Small intestine (tissue), 7 donors: Measurements from ENCODE around the gene VENTX. TPM values are rescaled to one million over a fixed set of nuclear protein-coding genes. Genes with fewer than 3 reads are reported as not detected.

Experiments used
- DNase-seq, 2 donors: peaks; one replicate each; pipeline versions ENCODE4 v3.0.0 to v3.0.0-alpha.2; 2013
- FAIRE-seq: peaks from 2 replicates; lab custom pipeline; 2012; peaks lifted over from hg19 to GRCh38; lab: Jason Lieb, UNC
- H3K27ac ChIP-seq, 3 donors: one replicate each; pipeline ENCODE4 v1.5.1; 2013; ENCODE audit warnings: low read length in 2 of 3, mild to moderate bottlenecking in 2 of 3, control low read depth in 1 of 3, inconsistent platforms in 1 of 3, low read depth in 1 of 3, moderate library complexity in 1 of 3
- H3K27me3 ChIP-seq, 3 donors: one replicate each; pipeline ENCODE4 v1.6.1; 2013; ENCODE audit warnings: low read length in 3 of 3, inconsistent platforms in 1 of 3; ENCODE audit not compliant: control insufficient read depth in 3 of 3, insufficient read depth in 3 of 3
- H3K36me3 ChIP-seq, 3 donors: one replicate each; pipeline ENCODE4 v1.6.1; 2013; ENCODE audit warnings: low read length in 3 of 3, inconsistent platforms in 1 of 3, low read depth in 1 of 3, mild to moderate bottlenecking in 1 of 3, moderate library complexity in 1 of 3; ENCODE audit not compliant: control insufficient read depth in 3 of 3, insufficient read depth in 2 of 3
- H3K4me1 ChIP-seq, 3 donors: one replicate each; pipeline ENCODE4 v1.6.1; 2013; ENCODE audit warnings: low read length in 2 of 3, inconsistent platforms in 1 of 3, low read depth in 1 of 3, mild to moderate bottlenecking in 1 of 3, moderate library complexity in 1 of 3; ENCODE audit not compliant: control insufficient read depth in 3 of 3, insufficient read depth in 2 of 3
- H3K4me3 ChIP-seq, 3 donors: one replicate each; pipeline ENCODE4 v1.5.1; 2013; ENCODE audit warnings: low read length in 3 of 3, control low read depth in 1 of 3, inconsistent platforms in 1 of 3, low read depth in 1 of 3, mild to moderate bottlenecking in 1 of 3, moderate library complexity in 1 of 3
- H3K9me3 ChIP-seq, 2 donors: one replicate each; pipeline ENCODE4 v1.6.1; 2013; ENCODE audit warnings: low read depth in 1 of 2, low read length in 1 of 2; ENCODE audit not compliant: control insufficient read depth in 2 of 2, insufficient read depth in 1 of 2
- WGBS, 3 donors: extraction: QIAGEN DNeasy Blood & Tissue Kit; methylation state at CpG; one replicate each; pipeline ENCODE4 v1.1.7; 2013; 5-methylcytosine and 5-hydroxymethylcytosine counted together
- polyA plus RNA-seq, 4 donors: library from polyadenylated mRNA; stranded (reverse) in 3 of 4; unstranded in 1 of 4; fragments of 200-250 nt in 3 of 4; fragments of 120-200 nt in 1 of 4; gene quantifications; one replicate each; pipeline versions ENCODE4 v1.2.1 to v1.2.3, GENCODE V29; 2013
- donor health status: healthy with polysubstance abuse.
- donor health status: control.
- donor health status: control.
- donor health status: Bipolar disorder and iron deficiency.
- donor health status: healthy.

VENTX gene
- polyA plus RNA-seq, 4 donors, result 0.19 to 0.30 TPM; not detected in 2

GRCh38 chr10:133211141-133211830, 26.4 kb upstream of the VENTX start:
- no peak for DNase-seq
- 63 to 79% (median 79%) methylated on average over 17 to 25 of the region's 25 CpGs for WGBS, 3 donors
- no peak for FAIRE-seq

GRCh38 chr10:133211959-133212852, 25.4 kb upstream of the VENTX start:
- no peaks in the 10 kb centered on the region for H3K4me1 ChIP-seq
- FAIRE-seq (no peak), DNase-seq (no peak)
- H3K27me3 ChIP-seq, result no peaks in the 10 kb centered on the region
- no peak overlapping the region for H3K27ac ChIP-seq
- WGBS, 3 donors, result 86 to 89% (median 86%) methylated on average over 34 of the region's 34 CpGs
- H3K4me3 ChIP-seq, result no peak overlapping the region
- no peaks in the 10 kb centered on the region for H3K9me3 ChIP-seq
- H3K36me3 ChIP-seq, result peaks cover 0 to 36% (median 0%) of the 10 kb centered on the region in 3 donors

More at GRCh38 chr10:133211141-133211830, 26.4 kb upstream of the VENTX start:
- Histone ChIP-seq H3K27me3 (no peaks in the 10 kb centered on the region), H3K9me3 (no peaks in the 10 kb centered on the region), H3K27ac (no peak overlapping the region), H3K4me1 (no peaks in the 10 kb centered on the region), H3K4me3 (no peak overlapping the region), H3K36me3 (peaks cover 0 to 40% (median 0%) of the 10 kb centered on the region in 3 donors)

- 69 to 86% (median 72%) methylated on average over 20 of the region's 20 CpGs for WGBS, 3 donors
- Histone ChIP-seq H3K4me1 (no peaks in the 10 kb centered on the region), H3K27me3 (no peaks in the 10 kb centered on the region), H3K36me3 (peaks cover 0 to 36% (median 0%) of the 10 kb centered on the region in 3 donors), H3K9me3 (no peaks in the 10 kb centered on the region), H3K27ac (no peak overlapping the region), H3K4me3 (no peak overlapping the region)
- no peak for FAIRE-seq
- no peak for DNase-seq
Observed at GRCh38 chr10:133212853-133213494, 24.7 kb upstream of the VENTX start.

- H3K36me3 ChIP-seq, result peaks cover 0 to 36% (median 0%) of the 10 kb centered on the region in 3 donors
- H3K4me3 ChIP-seq, result no peak overlapping the region
- WGBS, 3 donors, result 72 to 86% (median 75%) methylated on average over 27 to 32 of the region's 32 CpGs
- H3K4me1 ChIP-seq, result no peaks in the 10 kb centered on the region
- no peaks in the 10 kb centered on the region for H3K9me3 ChIP-seq
- DNase-seq (no peak), FAIRE-seq (no peak)
- no peak overlapping the region for H3K27ac ChIP-seq
- no peaks in the 10 kb centered on the region for H3K27me3 ChIP-seq
Observed at GRCh38 chr10:133213641-133214467, 23.8 kb upstream of the VENTX start.

GRCh38 chr10:133214468-133215410, 22.9 kb upstream of the VENTX start:
- no peak for FAIRE-seq
- no peak for DNase-seq

GRCh38 chr10:133215586-133215985, 22.1 kb upstream of the VENTX start:
- FAIRE-seq (no peak), DNase-seq (no peak)
- no peak overlapping the region for H3K27ac ChIP-seq

More at GRCh38 chr10:133214468-133215410, 22.9 kb upstream of the VENTX start:
- Histone ChIP-seq H3K27me3 (peaks cover 0 to 6% (median 0%) of the 10 kb centered on the region in 3 donors), H3K9me3 (no peaks in the 10 kb centered on the region), H3K4me3 (no peak overlapping the region), H3K36me3 (peaks cover 0 to 36% (median 0%) of the 10 kb centered on the region in 3 donors), H3K4me1 (no peaks in the 10 kb centered on the region), H3K27ac (no peak overlapping the region)
- 76 to 83% (median 82%) methylated on average over 26 to 28 of the region's 28 CpGs for WGBS, 3 donors

GRCh38 chr10:133216776-133217175, 20.9 kb upstream of the VENTX start:
- Histone ChIP-seq H3K9me3 (no peaks in the 10 kb centered on the region), H3K4me3 (no peak overlapping the region), H3K27me3 (peaks cover 0 to 7% (median 0%) of the 10 kb centered on the region in 3 donors), H3K27ac (no peak overlapping the region), H3K4me1 (no peaks in the 10 kb centered on the region), H3K36me3 (peaks cover 0 to 39% (median 0%) of the 10 kb centered on the region in 3 donors)
- DNase-seq, result no peak
- WGBS, 3 donors, result 85 to 86% (median 86%) methylated on average over 26 of the region's 26 CpGs
- FAIRE-seq, result no peak

More at GRCh38 chr10:133215586-133215985, 22.1 kb upstream of the VENTX start:
- no peaks in the 10 kb centered on the region for H3K9me3 ChIP-seq
- WGBS, 3 donors, result 89 to 95% (median 92%) methylated on average over 22 to 27 of the region's 27 CpGs
- no peak overlapping the region for H3K4me3 ChIP-seq
- peaks cover 0 to 7% (median 0%) of the 10 kb centered on the region in 3 donors for H3K27me3 ChIP-seq
- peaks cover 0 to 36% (median 0%) of the 10 kb centered on the region in 3 donors for H3K36me3 ChIP-seq
- H3K4me1 ChIP-seq, result no peaks in the 10 kb centered on the region
